K562 (cell line): ENCODE data around the gene KCNJ2. TPM values are rescaled to one million over a fixed set of nuclear protein-coding genes. Genes with fewer than 3 reads are reported as not detected.

Experiments
- ARID4B ChIP-seq: sonication (generic); formaldehyde crosslinking; IDR thresholded peaks from 2 replicates; pipeline ENCODE4 v1.8.0; 2022; ENCODE audit warnings: mild to moderate bottlenecking, missing genetic modification reagents
- GTF2A2 ChIP-seq: IDR thresholded peaks from 2 replicates; pipeline ENCODE4 v1.6.1; 2016; ENCODE audit warnings: mild to moderate bottlenecking, missing genetic modification characterization, missing compliant biosample characterization
- ILF3 ChIP-seq: fragments of 450-650 bp; IDR thresholded peaks from 2 replicates; pipeline ENCODE4 v1.6.1; 2018; ENCODE audit warnings: antibody characterized with exemption, mild to moderate bottlenecking, moderate library complexity, borderline replicate concordance
- JUNB ChIP-seq: fragments of 450-650 bp; formaldehyde crosslinking; conservative IDR thresholded peaks from 2 replicates; pipeline ENCODE4 v1.4.0; 2020; ENCODE audit warnings: mild to moderate bottlenecking
- KAT2B ChIP-seq: IDR thresholded peaks from one replicate; pipeline ENCODE4 v1.6.1; 2012; ENCODE audit warnings: low read depth, mild to moderate bottlenecking, control low read depth, inconsistent platforms, low read length, moderate library complexity
- KLF6 ChIP-seq: fragments of 250-450 bp; sonication (Bioruptor Pico); IDR thresholded peaks from 2 replicates; pipeline ENCODE4 v1.4.0; 2020; ENCODE audit warnings: mild to moderate bottlenecking, moderate library complexity, borderline replicate concordance
- L3MBTL2 ChIP-seq: fragments of 450-650 bp; IDR thresholded peaks from 2 replicates; pipeline ENCODE4 v1.6.1; 2016; ENCODE audit warnings: mild to moderate bottlenecking, moderate library complexity
- MEF2A ChIP-seq: IDR thresholded peaks from 2 replicates; pipeline ENCODE4 v1.6.1; 2011; ENCODE audit warnings: low read depth, mild to moderate bottlenecking, low read length, moderate library complexity; ENCODE audit not compliant: control insufficient read depth
- PBX2 ChIP-seq, 2 experiments: IDR thresholded peaks in 1 of 2; conservative IDR thresholded peaks in 1 of 2; 2 replicates each; pipeline ENCODE4 v1.6.1; 2016; ENCODE audit warnings: low read depth in 2 of 2, mild to moderate bottlenecking in 1 of 2, missing compliant biosample characterization in 1 of 2, missing genetic modification characterization in 1 of 2, moderate library complexity in 1 of 2
- PTBP1 ChIP-seq: fragments of 200-400 bp; formaldehyde crosslinking; IDR thresholded peaks from 2 replicates; pipeline ENCODE4 v1.6.1; 2017; ENCODE audit warnings: low read depth, low read length
- RFX7 ChIP-seq: fragments of 250-450 bp; sonication (Bioruptor Pico); IDR thresholded peaks from 2 replicates; pipeline ENCODE4 v1.5.1; 2021; ENCODE audit warnings: mild to moderate bottlenecking
- SAP30 ChIP-seq: fragments of 200-600 bp; sonication (generic); IDR thresholded peaks from 2 replicates; pipeline ENCODE4 v1.6.1; 2012; ENCODE audit warnings: borderline replicate concordance, low read depth, mild to moderate bottlenecking, moderate library complexity, low read length, control low read depth, inconsistent platforms; ENCODE audit not compliant: insufficient read depth, poor library complexity, severe bottlenecking
- SNRNP70 ChIP-seq: fragments of 200-400 bp; formaldehyde crosslinking; optimal IDR thresholded peaks from 2 replicates; pipeline ENCODE3; 2017; ENCODE audit warnings: low read depth, low read length
- SRSF3 ChIP-seq: fragments of 200-400 bp; formaldehyde crosslinking; IDR thresholded peaks from 2 replicates; pipeline ENCODE4 v1.6.1; 2016; ENCODE audit warnings: mild to moderate bottlenecking, low read length, moderate library complexity; ENCODE audit not compliant: insufficient read depth
- ZBED1 ChIP-seq: IDR thresholded peaks from 2 replicates; pipeline ENCODE4 v1.6.1; 2014
- ZNF12 ChIP-seq: sonication (generic); formaldehyde crosslinking; IDR thresholded peaks from 2 replicates; pipeline ENCODE4 v1.4.0; 2020; ENCODE audit warnings: mild to moderate bottlenecking, missing genetic modification reagents
- ZNF184 ChIP-seq: sonication (generic); formaldehyde crosslinking; IDR thresholded peaks from 2 replicates; pipeline ENCODE4 v1.5.0; 2020; ENCODE audit warnings: missing genetic modification reagents
- ZNF280B ChIP-seq: fragments of 250-450 bp; sonication (Bioruptor Pico); IDR thresholded peaks from 2 replicates; pipeline ENCODE4 v1.5.1; 2021; ENCODE audit warnings: mild to moderate bottlenecking
- ZNF436 ChIP-seq: fragments of 250-450, 450-650 bp; sonication (Bioruptor Pico); formaldehyde crosslinking; IDR thresholded peaks from 2 replicates; pipeline ENCODE4 v1.7.0; 2020; ENCODE audit warnings: mild to moderate bottlenecking
- ZNF644 ChIP-seq: fragments of 200-800 bp; sonication (Bioruptor generic); IDR thresholded peaks from 2 replicates; pipeline ENCODE4 v1.6.1; 2016; ENCODE audit warnings: low read depth, missing genetic modification characterization, missing compliant biosample characterization
- ZNF77 ChIP-seq: fragments of 250-450 bp; sonication (Bioruptor Pico); IDR thresholded peaks from 2 replicates; pipeline ENCODE4 v1.5.0; 2020
- polyA plus RNA-seq, 8 experiments: library from polyadenylated mRNA; depleted of rRNA in 4 of 8; stranded (reverse) in 5 of 8; unstranded in 3 of 8; fragments of >200 nt; fragmentation: Nextera tagmentation in 2 of 8; fragmentation: Illumina TruSeq in 1 of 8; extraction: Ambion mirVana in 2 of 8; extraction: Trizol in 1 of 8; gene quantifications; 2 replicates each; pipeline versions ENCODE4 v1.2.1 to v1.2.3, GENCODE V29; 2011 to 2014; ENCODE audit warnings: inconsistent platforms in 1 of 8, missing spikeins in 1 of 8
- total RNA-seq, 7 experiments: library from RNA; depleted of rRNA in 6 of 7; stranded (reverse); fragments of >200 nt in 6 of 7; fragmentation: Illumina TruSeq in 2 of 7; extraction: Trizol in 2 of 7; gene quantifications; 2 replicates each; pipeline versions ENCODE4 v1.2.1 to v1.2.3, GENCODE V29; 2011 to 2021; ENCODE audit warnings: low replicate concordance in 1 of 7

The KCNJ2 gene
- total and polyA plus RNA-seq, 9 of the 15 experiments (the other 6 are each of a cell fraction or from before 2014, with no cell fraction given), result not detected

GRCh38 chr17:70128727-70129238 is 40.5 kb upstream of the KCNJ2 start (continued):
- TF ChIP-seq PBX2 (CRISPR knock-in tag; IDR thresholded peaks at IDR 0.05; ENCODE audit: low read depth) (no peak), PBX2 (tag; conservative IDR thresholded peaks at IDR 0.05; ENCODE audit: low read depth) (no peak), MEF2A (no peak), ZNF436 (CRISPR knock-in tag) (peak; percentile 34; the same call in 1 of the 2 replicates), SAP30 (no peak), ZNF644 (peak; percentile 70; the same call in 1 of the 2 replicates), KLF6 (no peak), ZNF12 (CRISPR knock-in tag) (no peak), KAT2B (no peak), RFX7 (CRISPR knock-in tag) (no peak), ZNF184 (CRISPR knock-in tag) (no peak), JUNB (CRISPR knock-in tag) (no peak), ARID4B (no peak), SRSF3 (no peak), SNRNP70 (no peak), PTBP1 (no peak), ZNF77 (CRISPR knock-in tag) (no peak), L3MBTL2 (peak; percentile 31; the same call in 1 of the 2 replicates), ZBED1 (no peak), ZNF280B (CRISPR knock-in tag) (no peak), GTF2A2 (tag) (peak; percentile 65; the same call in 1 of the 2 replicates), ILF3 (no peak)
